Coronary artery (tissue), 2 donors: ENCODE measurements around the gene PRKAG3.
"Not testable (repeated sequence)": the region's sequence is repeated elsewhere in the genome, so short reads cannot be mapped to it uniquely, and the experiment has no call there.

Experiments
- DNase-seq: peaks from one replicate; pipeline ENCODE4 v3.0.0-alpha.2; 2017; ENCODE audit warnings: low spot score
- H3K27ac ChIP-seq, 2 donors: fragments of 200-600 bp; sonication (generic); one replicate each; pipeline ENCODE4 v1.5.1; 2016 to 2019
- H3K4me3 ChIP-seq: fragments of 200-600 bp; sonication (generic); 2 replicates; pipeline ENCODE4 v1.5.1; 2016; ENCODE audit warnings: mild to moderate bottlenecking, moderate library complexity
- CTCF ChIP-seq: fragments of 200-600 bp; sonication (generic); IDR thresholded peaks from one replicate; pipeline ENCODE4 v1.5.1; 2019; ENCODE audit warnings: antibody characterized with exemption

PRKAG3 gene

GRCh38 chr2:218852911-218853667, 21.5 kb upstream of the PRKAG3 start:
- Histone ChIP-seq H3K4me3 (no peak overlapping the region), H3K27ac (no peak overlapping the region)
- TF ChIP-seq CTCF, result peak; percentile 54
- no peak for DNase-seq

- DNase-seq, result no peak
- TF ChIP-seq CTCF, result no peak
- Histone ChIP-seq H3K27ac (no peak overlapping the region), H3K4me3 (no peak overlapping the region)
Observed at GRCh38 chr2:218851286-218851685, 19.7 kb upstream of the PRKAG3 start.

GRCh38 chr2:218850796-218851195, 19.2 kb upstream of the PRKAG3 start:
- H3K27ac ChIP-seq, result no peak overlapping the region
- peak; percentile 22 for DNase-seq
- no peak for TF ChIP-seq CTCF
- no peak overlapping the region for H3K4me3 ChIP-seq

- Histone ChIP-seq H3K27ac (no peak overlapping the region), H3K4me3 (no peak overlapping the region)
- TF ChIP-seq CTCF, result no peak
- DNase-seq, result peak; percentile 16
Observed at GRCh38 chr2:218849721-218850120, 18.1 kb upstream of the PRKAG3 start.

GRCh38 chr2:218846963-218847362, 15.4 kb upstream of the PRKAG3 start:
- H3K27ac ChIP-seq, H3K4me3 ChIP-seq, DNase-seq: not testable (repeated sequence)

GRCh38 chr2:218844334-218844733, 12.7 kb upstream of the PRKAG3 start:
- not testable (repeated sequence) for DNase-seq, H3K4me3 ChIP-seq, H3K27ac ChIP-seq

GRCh38 chr2:218839888-218840287, 8.3 kb upstream of the PRKAG3 start:
- DNase-seq, result no peak
- no peak for TF ChIP-seq CTCF
- H3K4me3 ChIP-seq, result no peak overlapping the region
- H3K27ac ChIP-seq, result no peak overlapping the region

- Histone ChIP-seq H3K27ac (no peak overlapping the region), H3K4me3 (no peak overlapping the region)
- peak; percentile 36 for DNase-seq
- no peak for TF ChIP-seq CTCF
Observed at GRCh38 chr2:218839430-218839829, 7.8 kb upstream of the PRKAG3 start.
